Measurements from ENCODE around the gene POLR3C.

GRCh38 chr1:145892486-145893087 lies 68.6 kb downstream of the POLR3C start:
- TF ChIP-seq POLR2A (IDR thresholded peaks at IDR 0.05; ENCODE audit: low read length) (no peak), GATA1 (IDR thresholded peaks at IDR 0.05; ENCODE audit: low read depth, low read length) (no peak)

Measured in erythroblast (primary cell).